ENCODE results near the gene FAM234B.

The FAM234B gene

GRCh38 chr12:13128291-13128965 lies 84.2 kb downstream of the FAM234B start:
- no peaks in the 10 kb centered on the region for H3K4me1 ChIP-seq (ENCODE audit: low read depth, poor library complexity, severe bottlenecking)
- H3K4me3 ChIP-seq (IDR thresholded peaks at IDR 0.05; ENCODE audit: insufficient read depth, low read depth, low read length), result no peak overlapping the region
- no peak overlapping the region for H2AFZ ChIP-seq (ENCODE audit: low read depth)
- no peaks in the 10 kb centered on the region for H3K36me3 ChIP-seq (ENCODE audit: insufficient read depth)
- TF ChIP-seq CTCF (conservative IDR thresholded peaks at IDR 0.05; ENCODE audit: low read depth, low read length), result no peak
- no peaks in the 10 kb centered on the region for H3K79me2 ChIP-seq (ENCODE audit: insufficient read depth, low read depth)
- no peaks in the 10 kb centered on the region for H3K27me3 ChIP-seq (ENCODE audit: insufficient read depth, low read depth)
- no peak overlapping the region for H3K4me2 ChIP-seq
- no peak overlapping the region for H3K9ac ChIP-seq
- no peak overlapping the region for H3K27ac ChIP-seq
- H4K20me1 ChIP-seq (ENCODE audit: insufficient read depth), result no peaks in the 10 kb centered on the region

GRCh38 chr12:13130981-13131380 lies 86.8 kb downstream of the FAM234B start:
- no peak overlapping the region for H3K27ac ChIP-seq
- no peaks in the 10 kb centered on the region for H3K79me2 ChIP-seq (ENCODE audit: insufficient read depth, low read depth)
- no peak overlapping the region for H2AFZ ChIP-seq (ENCODE audit: low read depth)
- H3K4me2 ChIP-seq, result no peak overlapping the region
- no peaks in the 10 kb centered on the region for H3K36me3 ChIP-seq (ENCODE audit: insufficient read depth)
- H4K20me1 ChIP-seq (ENCODE audit: insufficient read depth), result no peaks in the 10 kb centered on the region
- H3K9ac ChIP-seq, result no peak overlapping the region
- H3K4me1 ChIP-seq (ENCODE audit: low read depth, poor library complexity, severe bottlenecking), result no peaks in the 10 kb centered on the region
- no peaks in the 10 kb centered on the region for H3K27me3 ChIP-seq (ENCODE audit: insufficient read depth, low read depth)
- TF ChIP-seq CTCF (conservative IDR thresholded peaks at IDR 0.05; ENCODE audit: low read depth, low read length), result no peak
- H3K4me3 ChIP-seq (IDR thresholded peaks at IDR 0.05; ENCODE audit: insufficient read depth, low read depth, low read length), result no peak overlapping the region
